Bronchial epithelial cell (primary cell): ENCODE data around the gene PLCL1. TPM values are rescaled to one million over a fixed set of nuclear protein-coding genes. Genes with fewer than 3 reads are reported as not detected.
"Not testable (repeated sequence)": the region's sequence is repeated elsewhere in the genome, so short reads cannot be mapped to it uniquely, and the experiment has no call there.

Experiments
- DNase-seq: peaks from one replicate; pipeline ENCODE4 v3.0.0-alpha.2; 2010; ENCODE audit warnings: low read depth
- FAIRE-seq: peaks from 2 replicates; lab custom pipeline; 2011; peaks lifted over from hg19 to GRCh38; lab: Jason Lieb, UNC
- H3K27me3 ChIP-seq: 2 replicates; pipeline ENCODE4 v1.5.1; 2011; ENCODE audit warnings: low read length; ENCODE audit not compliant: control insufficient read depth, insufficient read depth
- H3K36me3 ChIP-seq: 2 replicates; pipeline ENCODE4 v1.5.1; 2011; ENCODE audit warnings: low read length; ENCODE audit not compliant: control insufficient read depth, insufficient read depth
- H3K4me3 ChIP-seq: 2 replicates; pipeline ENCODE4 v1.5.1; 2011; ENCODE audit warnings: mild to moderate bottlenecking, low read depth, low read length, control low read depth
- CTCF ChIP-seq: IDR thresholded peaks from 2 replicates; pipeline ENCODE4 v1.5.1; 2011; ENCODE audit warnings: mild to moderate bottlenecking, moderate library complexity, low read length, control low read depth, inconsistent platforms; ENCODE audit not compliant: insufficient read depth, severe bottlenecking
- total RNA-seq: library from RNA; depleted of rRNA; stranded (reverse); fragments of >200 nt; gene quantifications from 2 replicates; pipeline ENCODE4 v1.2.1, GENCODE V29; 2014

Gene PLCL1
- total RNA-seq, 1 donor from 2014 or later = not detected

GRCh38 chr2:198006733-198007132, 202.3 kb downstream of the PLCL1 start:
- FAIRE-seq = no peak
- no peak for DNase-seq

GRCh38 chr2:198008230-198008629, 203.8 kb downstream of the PLCL1 start:
- TF ChIP-seq CTCF = no peak
- Histone ChIP-seq H3K36me3 (no peaks in the 10 kb centered on the region), H3K4me3 (no peak overlapping the region), H3K27me3 (no peaks in the 10 kb centered on the region)
- no peak for DNase-seq
- FAIRE-seq = no peak

More at GRCh38 chr2:198006733-198007132, 202.3 kb downstream of the PLCL1 start:
- no peak for TF ChIP-seq CTCF
- H3K27me3 ChIP-seq = no peaks in the 10 kb centered on the region
- no peak overlapping the region for H3K4me3 ChIP-seq
- H3K36me3 ChIP-seq = no peaks in the 10 kb centered on the region

DNA sequence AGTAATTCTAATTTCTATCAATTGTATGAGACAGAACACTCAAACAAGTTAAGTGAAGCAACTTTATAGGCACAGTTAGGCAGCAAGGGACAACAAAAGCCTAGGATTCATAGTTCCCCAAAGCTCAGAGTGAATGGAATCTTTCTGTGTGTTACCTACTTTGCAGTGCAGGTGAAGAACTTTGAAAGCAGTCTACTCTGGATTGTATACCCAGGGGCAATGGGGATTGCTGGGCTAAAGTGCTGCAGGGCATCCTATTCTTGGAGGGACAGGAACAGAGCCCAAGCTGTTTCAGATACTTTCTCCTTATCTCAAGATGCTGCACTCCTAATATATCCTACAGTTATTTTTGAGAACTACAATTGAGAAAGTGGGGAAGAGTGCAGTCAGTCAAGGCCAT, 207.6 kb downstream of the PLCL1 start:
- Histone ChIP-seq H3K27me3 (no peaks in the 10 kb centered on the region), H3K36me3 (no peaks in the 10 kb centered on the region), H3K4me3 (no peak overlapping the region)
- FAIRE-seq (no peak), DNase-seq (no peak)
- TF ChIP-seq CTCF = no peak

DNA sequence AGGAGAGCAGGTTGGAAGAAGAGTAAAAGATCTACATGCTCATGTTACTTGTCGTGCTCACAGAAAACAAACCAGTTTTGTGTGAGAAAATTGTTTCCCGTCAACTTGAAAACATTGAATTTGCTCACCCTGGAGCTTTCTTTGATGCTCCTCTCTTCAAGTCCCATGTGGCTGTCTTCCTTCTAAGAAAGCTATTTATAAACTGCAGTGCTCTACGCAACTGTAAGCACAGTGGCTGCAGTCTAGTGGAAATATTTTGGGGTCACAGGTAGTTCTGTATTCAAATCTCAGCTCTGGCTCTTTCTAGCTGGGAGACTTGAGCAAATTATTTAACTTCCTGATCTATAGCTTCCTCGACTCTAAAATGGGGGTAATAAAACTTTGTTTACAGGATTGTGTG, 211.8 kb downstream of the PLCL1 start:
- no peaks in the 10 kb centered on the region for H3K36me3 ChIP-seq
- no peaks in the 10 kb centered on the region for H3K27me3 ChIP-seq
- DNase-seq (no peak), FAIRE-seq (no peak)
- H3K4me3 ChIP-seq = no peak overlapping the region
- TF ChIP-seq CTCF = no peak

DNA sequence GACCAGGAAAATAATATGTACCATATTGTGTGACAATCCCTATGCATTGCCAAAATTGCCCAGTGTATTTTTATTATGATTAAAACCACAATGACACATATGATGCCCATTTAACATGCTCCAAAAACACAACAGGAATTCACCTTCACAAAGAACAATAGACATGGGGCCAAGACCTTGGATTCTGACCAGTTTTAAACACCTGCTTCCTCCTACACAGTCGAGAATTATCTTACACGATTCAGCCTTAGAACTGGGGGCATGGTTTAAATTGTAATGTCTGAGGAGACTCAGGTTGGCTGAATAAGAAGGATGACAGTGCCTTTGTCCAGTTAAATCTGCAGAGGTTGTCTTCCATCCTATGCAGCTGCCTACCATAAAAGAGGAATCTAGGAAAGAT, 212.7 kb downstream of the PLCL1 start:
- no peak for DNase-seq
- FAIRE-seq = no peak
- Histone ChIP-seq H3K4me3 (no peak overlapping the region), H3K36me3 (no peaks in the 10 kb centered on the region), H3K27me3 (no peaks in the 10 kb centered on the region)
- TF ChIP-seq CTCF = no peak

DNA sequence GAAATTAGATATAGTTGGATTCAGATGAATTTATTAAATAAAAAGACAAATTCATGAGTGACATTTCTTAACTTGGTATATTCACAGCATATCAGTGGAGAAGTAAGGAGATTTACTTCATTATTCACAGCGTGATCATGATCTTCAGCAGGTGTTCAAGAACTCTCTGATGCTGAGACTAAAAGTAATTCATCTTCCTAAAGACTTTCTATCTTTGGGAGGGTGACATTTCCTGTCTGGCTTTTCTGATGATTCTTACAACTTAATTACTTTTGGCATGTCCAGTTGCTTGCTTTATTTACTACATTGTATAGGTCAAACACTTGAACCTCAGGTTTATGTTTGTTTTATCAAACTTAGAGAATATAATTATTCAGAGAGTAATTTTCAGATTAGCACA, 224.6 kb downstream of the PLCL1 start:
- no peak overlapping the region for H3K4me3 ChIP-seq
- H3K27me3 ChIP-seq = no peaks in the 10 kb centered on the region
- DNase-seq (no peak), FAIRE-seq (no peak)
- no peaks in the 10 kb centered on the region for H3K36me3 ChIP-seq
- TF ChIP-seq CTCF = no peak

- not testable (repeated sequence) for H3K27me3 ChIP-seq, H3K36me3 ChIP-seq, FAIRE-seq, DNase-seq, H3K4me3 ChIP-seq
Measured at GRCh38 chr2:198029576-198029975, 225.2 kb downstream of the PLCL1 start.
